Heart right ventricle (tissue), 16 donors: ENCODE measurements around the gene FAM124B. TPM values are rescaled to one million over a fixed set of nuclear protein-coding genes. Genes with fewer than 3 reads are reported as not detected.
A peak's percentile ranks its signal among the peaks of the same experiment; 100 is the strongest.

Experiments
- ATAC-seq, 8 donors: fragments of 200-7000 bp; cut with Tn5 transposase; one replicate each; pipeline ENCODE4 v1.9.1; 2020; ENCODE audit warnings: mild to moderate bottlenecking in 8 of 8, moderate library complexity in 8 of 8, moderate number of reproducible peaks in 1 of 8
- DNase-seq, 2 donors: peaks; one replicate each; pipeline ENCODE4 v3.0.0-alpha.2; 2020
- H3K27ac ChIP-seq, 10 donors: fragments of 200-600 bp; sonication (generic) in 2 of 10; one replicate each; pipeline versions ENCODE4 v1.5.0 to v1.8.0; 2020 to 2022; ENCODE audit warnings: mild to moderate bottlenecking in 3 of 10
- H3K27me3 ChIP-seq, 7 donors: fragments of 200-600 bp; one replicate each; pipeline ENCODE4 v1.8.0; 2021 to 2022; ENCODE audit warnings: mild to moderate bottlenecking in 2 of 7
- H3K36me3 ChIP-seq, 9 donors: fragments of 200-600 bp; sonication (generic) in 1 of 9; one replicate each; pipeline versions ENCODE4 v1.5.0 to v1.8.0; 2020 to 2022; ENCODE audit warnings: mild to moderate bottlenecking in 2 of 9
- H3K4me1 ChIP-seq, 9 donors: fragments of 200-600 bp; sonication (generic) in 1 of 9; one replicate each; pipeline versions ENCODE4 v1.5.0 to v1.8.0; 2020 to 2022; ENCODE audit warnings: mild to moderate bottlenecking in 4 of 9
- H3K4me3 ChIP-seq, 10 donors: fragments of 200-600 bp; sonication (generic) in 2 of 10; one replicate each; pipeline versions ENCODE4 v1.5.0 to v1.8.0; 2020 to 2022; ENCODE audit warnings: mild to moderate bottlenecking in 7 of 10, moderate library complexity in 2 of 10
- H3K9me3 ChIP-seq, 11 donors: fragments of 200-600 bp in 10 of 11; sonication (generic) in 2 of 11; one replicate each; pipeline versions ENCODE4 v1.5.0 to v1.8.0; 2013 to 2022; ENCODE audit warnings: mild to moderate bottlenecking in 2 of 11, control low read depth in 1 of 11, moderate library complexity in 1 of 11
- WGBS, 2 donors: extraction: QIAGEN DNeasy Blood & Tissue Kit; methylation state at CpG; one replicate each; pipeline ENCODE4 v1.1.7; 2013; ENCODE audit warnings: inconsistent platforms in 1 of 2; 5-methylcytosine and 5-hydroxymethylcytosine counted together
- intact Hi-C, 10 donors: fragments of 100-400 bp; cut with DNase I; formaldehyde crosslinking; loops; one replicate each; pipeline versions ENCODE4 v1.11.1 to v1.14.2; 2022
- polyA plus RNA-seq, 2 donors: library from polyadenylated mRNA; stranded (reverse); fragments of 200-250 nt; gene quantifications; one replicate each; pipeline ENCODE4 v1.2.3, GENCODE V29; 2013
- total RNA-seq, 10 donors: library from RNA; stranded (reverse); fragmentation: NEBNext Ultra II Directional in 3 of 10; extraction: Animal tissue kit (Norgen Biotek cat#: 25700) in 3 of 10; gene quantifications; one replicate each; pipeline versions ENCODE4 v1.2.1 to v1.2.4, GENCODE V29; 2021 to 2023
- TF ChIP-seq, protein P1 (sequence below), 9 donors: fragments of 200-600 bp; sonication (generic) in 2 of 9; IDR thresholded peaks; one replicate each; pipeline versions ENCODE4 v1.5.0 to v1.8.0; 2021 to 2022; ENCODE audit warnings: antibody characterized with exemption in 9 of 9, mild to moderate bottlenecking in 5 of 9, moderate library complexity in 1 of 9
- donor health status: Arrhythmogenic right ventricular cardiomyopathy.
- donor health status: ischemic (EF 13 %, LVEDD 7.1; RV severe dilation, severe dysfunction).
- donor health status: healthy with polysubstance abuse.
- donor health status: DM: no; HTN: yes; CAD: no.
- donor health status: DM: no; HTN: no; CAD: no.
- donor health status: ischemic (EF 25% LVEDD 6.9; RV normal size, moderate dysfunction).
- donor health status: ischemic (EF 25% LVEDD 5.7; RV mildly dilated, moderate dysfunction).
- donor health status: healthy.
- donor health status: DM: yes; HTN: yes; CAD: no.
- donor health status: Ischemic cardiomyopathy.
- donor health status: ischemic (EF 35%, LVEDD 5.7; RV mildly dilated, moderate dysfunction).
- donor health status: nonischemic (EF 11% LVEDD 7.7; RV severe dilation, severe dysfunction).
- donor health status: DM: yes; HTN: yes; CAD: no.
- donor health status: PGD.
- donor health status: ischemic (EF 29% LVEDD 5.4; RV normal size, mild dysfunction).
- donor health status: nonischemic (EF 23%, LVEDD 6.1; RV moderate dilation, normal function).

FAM124B gene
- total and polyA plus RNA-seq, 12 donors, result 0.62 to 3.9 (median 1.7) TPM

DNA sequence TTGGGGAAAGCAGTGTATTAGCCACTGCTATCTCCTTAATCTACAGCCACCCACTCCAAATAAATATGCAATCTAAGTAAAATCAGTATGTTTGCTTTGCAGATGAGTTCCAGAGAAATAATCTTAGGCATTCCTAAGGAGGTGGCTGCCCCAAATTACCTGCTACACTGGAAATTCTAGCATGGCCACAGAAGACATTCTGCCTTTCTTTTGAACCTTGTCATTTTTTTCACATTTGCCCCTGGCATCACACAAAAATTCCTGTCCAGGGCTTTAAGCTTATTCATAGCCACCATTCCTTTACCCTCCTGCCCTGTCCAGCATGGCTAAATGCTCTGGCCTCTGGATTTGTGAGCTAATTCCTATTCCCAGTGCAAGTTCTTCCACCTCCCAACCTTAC is 36.8 kb upstream of the FAM124B start:
- H3K4me1 ChIP-seq, result peaks cover 0 to 14% (median 9%) of the 10 kb centered on the region in 9 donors
- peaks cover 0 to 20% (median 10%) of the 10 kb centered on the region in 7 donors for H3K27me3 ChIP-seq
- no peak for DNase-seq
- intact Hi-C loops, result no loop called here
- ATAC-seq, result no peak
- no peak overlapping the region for H3K27ac ChIP-seq
- TF ChIP-seq, protein P1, sequence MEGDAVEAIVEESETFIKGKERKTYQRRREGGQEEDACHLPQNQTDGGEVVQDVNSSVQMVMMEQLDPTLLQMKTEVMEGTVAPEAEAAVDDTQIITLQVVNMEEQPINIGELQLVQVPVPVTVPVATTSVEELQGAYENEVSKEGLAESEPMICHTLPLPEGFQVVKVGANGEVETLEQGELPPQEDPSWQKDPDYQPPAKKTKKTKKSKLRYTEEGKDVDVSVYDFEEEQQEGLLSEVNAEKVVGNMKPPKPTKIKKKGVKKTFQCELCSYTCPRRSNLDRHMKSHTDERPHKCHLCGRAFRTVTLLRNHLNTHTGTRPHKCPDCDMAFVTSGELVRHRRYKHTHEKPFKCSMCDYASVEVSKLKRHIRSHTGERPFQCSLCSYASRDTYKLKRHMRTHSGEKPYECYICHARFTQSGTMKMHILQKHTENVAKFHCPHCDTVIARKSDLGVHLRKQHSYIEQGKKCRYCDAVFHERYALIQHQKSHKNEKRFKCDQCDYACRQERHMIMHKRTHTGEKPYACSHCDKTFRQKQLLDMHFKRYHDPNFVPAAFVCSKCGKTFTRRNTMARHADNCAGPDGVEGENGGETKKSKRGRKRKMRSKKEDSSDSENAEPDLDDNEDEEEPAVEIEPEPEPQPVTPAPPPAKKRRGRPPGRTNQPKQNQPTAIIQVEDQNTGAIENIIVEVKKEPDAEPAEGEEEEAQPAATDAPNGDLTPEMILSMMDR (IDR thresholded peaks at IDR 0.05), result no peak
- peaks cover 0 to 10% (median 0%) of the 10 kb centered on the region in 11 donors for H3K9me3 ChIP-seq
- no peak overlapping the region for H3K4me3 ChIP-seq
- no peaks in the 10 kb centered on the region for H3K36me3 ChIP-seq

DNA sequence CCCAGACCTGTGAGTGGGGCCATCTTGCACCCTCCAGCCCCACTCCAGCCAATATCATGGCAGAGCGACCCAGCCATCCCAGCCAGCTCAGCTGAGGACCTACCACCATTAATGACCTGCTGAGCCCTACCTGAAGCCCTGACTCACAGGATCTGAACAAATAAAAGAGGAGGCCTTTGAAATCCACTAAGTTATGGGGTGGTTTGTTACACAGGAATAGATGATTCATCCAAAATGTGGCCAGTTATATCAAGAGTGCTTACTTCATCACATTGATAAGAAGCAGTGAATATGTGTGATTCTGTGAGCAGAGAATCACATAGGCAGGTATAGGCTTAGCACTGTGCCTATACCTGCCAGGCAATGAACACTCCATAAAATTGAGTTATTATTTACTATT is 34.7 kb upstream of the FAM124B start:
- H3K27me3 ChIP-seq, result peaks cover 0 to 2% (median 0%) of the 10 kb centered on the region in 7 donors
- no peak overlapping the region for H3K27ac ChIP-seq
- no peak for ATAC-seq
- intact Hi-C loops, result no loop called here
- H3K4me3 ChIP-seq, result no peak overlapping the region
- WGBS, 2 donors, result 89 to 97% methylated on average over 1 of the region's 1 CpG
- peaks cover 0 to 10% (median 0%) of the 10 kb centered on the region in 11 donors for H3K9me3 ChIP-seq
- no peak for DNase-seq
- H3K36me3 ChIP-seq, result no peaks in the 10 kb centered on the region
- no peaks in the 10 kb centered on the region for H3K4me1 ChIP-seq
- TF ChIP-seq, protein P1 (IDR thresholded peaks at IDR 0.05), result no peak

DNA sequence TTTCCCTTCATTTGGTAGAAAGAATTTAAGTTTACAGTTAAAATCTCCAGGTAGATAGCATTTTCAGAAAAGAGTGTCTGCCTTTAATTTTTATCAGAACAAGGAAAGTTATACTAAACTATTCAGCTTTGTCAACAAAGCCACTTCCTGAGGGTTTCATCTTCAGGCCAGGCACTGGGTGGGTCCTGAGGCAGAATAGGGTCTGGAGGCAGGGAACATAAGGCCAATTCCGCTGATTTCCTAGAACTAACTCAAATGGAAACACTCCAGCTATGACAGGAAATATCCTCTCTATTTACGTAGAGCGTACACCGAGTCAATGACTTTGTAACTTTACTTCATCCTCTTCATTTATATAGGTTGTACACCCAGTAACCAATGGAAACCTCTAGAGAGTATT is 32.7 kb upstream of the FAM124B start:
- Histone ChIP-seq H3K27me3 (peaks cover 0 to 2% (median 0%) of the 10 kb centered on the region in 7 donors), H3K36me3 (no peaks in the 10 kb centered on the region), H3K4me3 (no peak overlapping the region), H3K4me1 (no peaks in the 10 kb centered on the region), H3K9me3 (peaks cover 0 to 10% (median 0%) of the 10 kb centered on the region in 11 donors), H3K27ac (no peak overlapping the region)
- 56 to 74% methylated on average over 4 of the region's 4 CpGs for whole genome bisulfite sequencing, 2 donors
- intact Hi-C loops, result no loop called here
- TF ChIP-seq, protein P1 (IDR thresholded peaks at IDR 0.05), result no peak
- DNase-seq, result no peak
- ATAC-seq, result peak in 1 of 8 donors; percentile 55

DNA sequence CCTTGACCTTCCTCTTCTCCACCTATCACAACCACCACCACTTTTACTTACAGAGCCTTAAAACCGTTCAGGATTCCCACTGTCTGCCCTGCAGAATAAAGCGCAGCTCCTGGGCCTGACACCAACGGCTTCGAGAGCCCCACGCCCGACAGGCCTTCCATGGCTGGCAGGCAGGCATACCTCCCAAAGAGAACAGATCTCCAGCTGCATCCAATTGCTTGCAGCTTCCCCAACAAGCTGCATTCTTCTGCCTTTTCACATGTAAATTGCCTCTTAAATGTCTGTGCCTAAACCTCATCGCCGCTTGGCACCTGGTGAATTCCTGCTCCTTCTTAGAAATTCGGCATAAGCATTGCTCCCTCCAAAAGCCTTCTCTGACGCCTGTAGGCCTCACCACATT is 31.5 kb upstream of the FAM124B start:
- H3K9me3 ChIP-seq, result peaks cover 0 to 10% (median 0%) of the 10 kb centered on the region in 11 donors
- ATAC-seq (no peak), DNase-seq (no peak)
- intact Hi-C loops, result no loop called here
- no peak overlapping the region for H3K4me3 ChIP-seq
- no peaks in the 10 kb centered on the region for H3K36me3 ChIP-seq
- peaks cover 0 to 2% (median 0%) of the 10 kb centered on the region in 7 donors for H3K27me3 ChIP-seq
- 61 to 68% methylated on average over 10 of the region's 10 CpGs for WGBS, 2 donors
- H3K27ac ChIP-seq, result no peak overlapping the region
- TF ChIP-seq, protein P1 (IDR thresholded peaks at IDR 0.05), result no peak
- H3K4me1 ChIP-seq, result no peaks in the 10 kb centered on the region
